NCI-H2171 treated with DMSO at 0.1 percent for 48 hours (cell line): ENCODE data around the gene DNAJA3.
A peak's percentile ranks its signal among the peaks of the same experiment; 100 is the strongest.

Experiments used
- DNase-seq: peaks from one replicate; lab custom pipeline; 2025; lab: John Stamatoyannopoulos, UW

DNAJA3 gene

DNA sequence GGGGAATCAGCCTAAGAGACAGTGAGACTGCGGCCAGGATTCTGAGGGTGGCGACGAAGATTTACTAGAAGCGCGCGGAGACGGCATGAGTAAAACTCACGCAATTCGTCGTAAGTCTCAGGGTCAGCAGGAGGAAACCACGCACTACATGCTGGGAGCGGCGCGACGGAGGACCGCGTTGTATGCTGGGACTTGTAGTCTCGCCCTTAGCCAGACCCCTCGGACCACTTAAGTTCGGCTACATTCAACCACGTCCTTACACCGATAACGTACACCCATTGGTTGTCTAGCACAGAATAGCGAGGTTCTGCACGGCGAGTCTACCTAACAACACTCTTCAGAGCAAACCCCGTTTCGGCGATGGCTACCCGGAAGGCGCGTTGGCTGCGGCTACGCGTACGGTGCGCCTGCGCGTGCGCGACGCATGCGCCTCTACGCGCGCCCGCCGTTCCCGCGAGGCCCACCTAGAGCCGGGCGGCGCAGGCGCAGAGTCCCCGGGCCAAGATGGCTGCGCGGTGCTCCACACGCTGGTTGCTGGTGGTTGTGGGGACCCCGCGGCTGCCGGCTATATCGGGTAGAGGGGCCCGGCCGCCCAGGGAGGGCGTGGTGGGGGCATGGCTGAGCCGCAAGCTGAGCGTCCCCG is at the start of gene DNAJA3:
DNAJA3 (plus strand) TSS at position 491 of the 643 bp plus-strand sequence; CDS start at position 505, 14 bp downstream.
- peak; percentile 95 for DNase-seq

DNA sequence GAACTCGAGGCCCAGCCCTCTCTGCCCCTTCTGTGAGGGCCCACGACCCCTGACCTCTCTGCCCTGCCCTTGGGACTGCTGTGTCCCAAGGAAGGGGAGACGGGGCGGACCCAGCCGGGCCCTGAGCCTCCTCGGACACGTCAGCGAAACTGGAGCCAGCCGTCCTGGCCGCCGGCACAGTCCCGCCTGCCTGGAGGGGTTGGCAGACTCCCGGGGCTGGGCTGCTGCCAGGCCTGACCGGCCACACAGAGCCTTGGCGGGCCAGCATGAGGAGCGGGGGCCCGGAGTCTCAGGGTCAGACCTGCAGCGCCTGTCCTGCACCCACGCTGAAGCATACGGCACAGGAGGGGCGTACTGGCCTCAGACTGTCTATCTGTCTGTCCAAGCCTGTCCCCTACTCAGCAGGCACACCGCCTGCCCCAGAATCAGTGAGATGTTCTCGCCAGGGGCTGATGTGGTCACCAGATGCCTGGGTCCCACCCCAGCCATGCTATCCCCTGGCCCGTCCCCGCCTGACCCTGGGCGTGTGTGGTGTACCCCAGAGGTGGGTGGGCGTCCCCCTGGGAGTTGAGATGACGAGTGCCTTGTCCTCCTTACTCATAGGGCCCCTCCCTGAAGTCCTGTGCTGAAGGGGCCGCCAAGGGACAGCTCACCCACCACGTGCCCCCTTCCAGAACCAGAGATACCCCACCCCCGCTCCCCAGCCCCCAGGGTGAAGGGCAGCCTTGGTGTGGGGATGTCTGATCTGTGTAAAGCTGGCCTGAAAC is 49.4 kb upstream of the DNAJA3 start:
- no peak for DNase-seq

GRCh38 chr16:4376893-4377572 is 48.6 kb upstream of the DNAJA3 start:
- no peak for DNase-seq

DNA sequence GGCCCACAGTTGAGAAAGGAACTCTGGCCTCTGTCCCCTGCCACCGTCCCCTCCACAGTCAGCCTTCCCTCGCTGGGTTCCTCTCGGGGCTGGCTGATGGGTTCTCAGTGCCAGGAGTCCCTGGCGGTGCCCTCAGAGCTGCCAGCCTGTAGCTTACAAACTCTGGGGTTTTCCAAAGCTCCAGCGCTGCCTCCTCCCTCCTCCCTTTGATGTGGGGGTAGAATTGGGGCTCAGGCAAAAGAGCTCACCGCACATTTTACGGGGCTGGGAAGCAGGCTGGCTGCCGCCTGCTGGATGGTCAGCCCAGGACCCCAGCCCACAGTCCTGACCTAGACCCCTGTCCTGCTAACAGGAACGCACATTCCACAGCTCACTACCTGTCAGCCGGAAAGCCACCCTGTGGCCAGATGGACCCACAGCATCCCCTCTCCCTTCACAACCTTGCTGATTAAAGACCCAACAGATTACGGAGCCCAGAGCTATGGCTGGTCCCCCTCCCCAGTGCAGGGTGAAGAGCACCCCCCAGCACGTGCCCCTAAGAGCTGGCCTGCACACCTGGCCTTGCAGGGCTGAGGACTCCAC is 48.0 kb upstream of the DNAJA3 start:
- no peak for DNase-seq

DNA sequence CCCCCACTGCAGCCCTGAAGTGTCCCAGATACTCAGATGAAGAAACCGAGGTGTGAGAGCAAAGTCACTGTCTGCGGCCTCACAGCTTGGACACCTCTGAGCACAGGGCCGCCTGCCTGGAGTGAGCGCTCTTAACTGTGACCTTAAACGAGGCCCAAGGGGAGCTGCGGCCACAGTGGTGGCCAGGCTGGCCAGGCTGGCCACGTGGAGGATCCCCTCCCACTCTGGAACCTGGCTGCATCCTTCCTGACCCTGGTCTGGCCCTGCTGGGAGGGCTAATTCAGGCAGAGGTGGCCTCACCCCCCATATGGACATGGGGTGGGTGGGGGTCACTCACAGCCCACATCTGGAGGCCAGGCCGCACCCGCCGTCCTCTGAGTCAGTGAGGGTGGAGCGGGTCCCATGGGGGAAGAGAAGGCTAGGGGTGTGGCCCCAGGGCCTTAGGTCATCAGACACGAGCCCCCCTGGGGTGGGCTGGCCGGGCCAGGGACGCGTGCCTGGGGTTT is 47.5 kb upstream of the DNAJA3 start:
- DNase-seq: no peak

DNA sequence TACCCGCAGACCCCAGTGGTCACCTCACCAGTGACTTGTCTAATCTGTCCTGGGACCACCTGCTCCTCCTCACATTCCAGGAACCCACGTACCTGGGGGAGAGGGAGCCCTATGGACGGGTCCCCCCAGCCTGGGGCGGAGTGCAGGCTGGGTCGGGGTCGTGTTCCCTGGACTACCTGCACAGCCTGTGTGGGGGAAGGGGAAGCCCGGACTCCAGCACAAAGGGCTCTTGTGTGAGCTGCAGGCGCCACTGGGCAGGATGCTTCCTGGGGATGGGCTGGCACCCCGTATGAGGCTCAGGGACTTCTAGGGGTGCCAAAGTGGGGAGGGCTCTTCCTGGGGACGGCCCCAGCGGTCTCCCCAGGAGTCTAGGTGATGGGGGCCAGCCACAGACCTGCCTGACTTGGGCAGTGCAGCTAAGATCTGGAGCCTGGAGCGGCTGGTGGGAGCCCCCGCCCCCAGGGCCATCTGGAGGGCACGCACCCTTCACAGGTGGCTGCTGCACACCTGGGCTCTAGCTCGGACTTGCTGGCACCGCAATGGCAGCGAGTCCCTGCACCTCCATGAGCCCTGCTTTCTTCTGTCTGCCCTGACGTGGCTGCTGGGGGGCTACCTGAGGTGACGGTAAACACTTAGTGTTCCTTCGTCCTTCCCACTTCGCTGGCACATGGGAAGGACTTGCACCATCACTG is 46.5 kb upstream of the DNAJA3 start:
- DNase-seq: peak; percentile 13

- no peak for DNase-seq
These were observed 45.3 kb upstream of the DNAJA3 start for GRCh38 chr16:4380119-4381063.

GRCh38 chr16:4381072-4381934 is 44.4 kb upstream of the DNAJA3 start:
- no peak for DNase-seq

DNA sequence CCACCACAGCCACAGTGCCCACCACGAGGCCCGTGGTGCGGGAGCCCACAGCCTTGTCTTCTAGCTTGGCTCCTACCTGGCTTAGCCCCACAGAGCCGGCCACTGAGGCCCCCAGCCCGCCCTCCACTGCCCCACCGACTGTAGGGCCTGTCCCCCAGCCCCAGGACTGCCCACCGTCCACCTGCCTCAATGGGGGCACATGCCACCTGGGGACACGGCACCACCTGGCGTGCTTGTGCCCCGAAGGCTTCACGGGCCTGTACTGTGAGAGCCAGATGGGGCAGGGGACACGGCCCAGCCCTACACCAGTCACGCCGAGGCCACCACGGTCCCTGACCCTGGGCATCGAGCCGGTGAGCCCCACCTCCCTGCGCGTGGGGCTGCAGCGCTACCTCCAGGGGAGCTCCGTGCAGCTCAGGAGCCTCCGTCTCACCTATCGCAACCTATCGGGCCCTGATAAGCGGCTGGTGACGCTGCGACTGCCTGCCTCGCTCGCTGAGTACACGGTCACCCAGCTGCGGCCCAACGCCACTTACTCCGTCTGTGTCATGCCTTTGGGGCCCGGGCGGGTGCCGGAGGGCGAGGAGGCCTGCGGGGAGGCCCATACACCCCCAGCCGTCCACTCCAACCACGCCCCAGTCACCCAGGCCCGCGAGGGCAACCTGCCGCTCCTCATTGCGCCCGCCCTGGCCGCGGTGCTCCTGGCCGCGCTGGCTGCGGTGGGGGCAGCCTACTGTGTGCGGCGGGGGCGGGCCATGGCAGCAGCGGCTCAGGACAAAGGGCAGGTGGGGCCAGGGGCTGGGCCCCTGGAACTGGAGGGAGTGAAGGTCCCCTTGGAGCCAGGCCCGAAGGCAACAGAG is 43.5 kb upstream of the DNAJA3 start:
- no peak for DNase-seq

GRCh38 chr16:4382795-4383357 is 42.8 kb upstream of the DNAJA3 start:
- no peak for DNase-seq

- no peak for DNase-seq
These were observed 41.9 kb upstream of the DNAJA3 start for GRCh38 chr16:4383591-4384444.

DNA sequence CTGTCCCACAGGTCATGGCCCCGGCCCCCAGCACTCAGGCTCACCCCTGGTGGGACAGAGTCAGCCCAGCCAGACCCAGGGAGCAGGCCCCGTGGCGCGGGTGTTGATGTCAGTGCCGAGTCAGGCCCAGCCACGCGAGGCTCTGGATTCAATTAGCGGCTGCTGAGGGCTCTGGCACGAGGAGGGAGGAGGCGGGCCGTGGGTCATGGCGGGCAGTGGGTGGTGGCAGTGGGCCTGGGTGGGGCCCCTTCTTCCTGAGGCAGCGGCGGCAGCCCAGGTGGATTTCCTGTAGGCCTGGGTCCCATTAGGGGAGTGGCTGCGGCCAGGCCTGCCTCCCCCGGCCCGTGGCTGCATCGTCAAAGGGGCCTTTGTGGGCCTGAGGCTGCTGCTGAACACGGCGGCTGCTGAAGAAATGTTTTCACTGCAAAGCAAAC is 41.1 kb upstream of the DNAJA3 start:
- no peak for DNase-seq

GRCh38 chr16:4385066-4385788 is 40.4 kb upstream of the DNAJA3 start:
- no peak for DNase-seq

- DNase-seq: no peak
These were observed 39.7 kb upstream of the DNAJA3 start for GRCh38 chr16:4385789-4386450.

DNA sequence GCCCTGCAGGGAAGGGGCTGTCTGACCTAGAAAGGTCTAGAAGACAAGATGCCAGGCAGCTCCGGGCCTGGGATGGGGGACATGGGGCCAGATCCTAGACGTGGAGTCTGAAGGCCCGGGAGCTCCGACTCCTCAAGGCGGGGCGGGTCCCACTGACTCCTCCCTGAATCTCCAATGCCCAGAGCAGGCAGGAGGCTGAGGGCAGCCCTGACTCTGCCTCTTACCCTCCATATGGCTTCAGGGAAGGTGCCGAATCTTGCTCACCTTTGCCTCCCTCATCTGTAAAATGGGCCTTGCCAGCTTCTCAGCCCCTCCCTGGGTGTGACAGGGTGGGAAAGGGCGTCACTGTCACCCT is 39.2 kb upstream of the DNAJA3 start:
- DNase-seq: no peak

GRCh38 chr16:4386951-4387565 is 38.6 kb upstream of the DNAJA3 start:
- no peak for DNase-seq
